GM18520 (cell line): ENCODE results near the gene KCNMB3.
"Not testable (repeated sequence)": the region's sequence is repeated elsewhere in the genome, so short reads cannot be mapped to it uniquely, and the experiment has no call there.

ENCODE experiments used
- ATAC-seq: cut with Tn5 transposase; IDR thresholded peaks from one replicate; pipeline ENCODE4 v1.9.1; 2021; ENCODE audit not compliant: unreplicated experiment

KCNMB3 gene

GRCh38 chr3:179250803-179251476 lies at the start of gene KCNMB3:
TSS of gene KCNMB3 (minus strand) at chr3:179251114. CDS start at chr3:179250990, 124 bp downstream.
- ATAC-seq: no peak

DNA sequence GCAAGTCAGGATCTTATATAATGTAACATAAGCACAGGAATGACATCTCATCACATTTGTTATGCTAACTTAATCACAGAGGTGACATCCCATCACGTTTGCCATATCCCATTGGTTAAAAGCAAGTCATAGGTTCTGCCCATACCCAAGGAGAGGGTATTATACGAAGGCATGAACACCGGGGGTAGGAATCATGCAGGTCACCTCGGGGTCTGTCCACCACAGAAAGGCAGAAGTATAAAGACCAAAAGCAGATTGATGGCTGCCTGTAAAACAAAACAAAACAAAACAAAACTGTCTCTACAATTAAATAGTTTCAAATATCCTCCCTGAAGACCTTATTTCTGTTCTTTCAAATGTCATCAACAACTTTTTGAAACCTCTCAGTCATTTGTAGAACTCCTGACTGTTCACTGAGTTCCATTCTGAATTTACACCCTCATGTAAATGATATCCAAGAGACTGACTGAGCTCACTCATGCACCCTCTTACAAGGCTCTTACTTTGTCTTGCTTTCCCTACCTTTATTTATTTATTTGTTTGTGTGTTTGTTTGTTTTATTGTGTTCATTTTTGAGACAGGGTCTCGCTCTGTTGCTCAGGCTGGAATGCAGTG lies 49.2 kb upstream of the KCNMB3 start:
- no peak for ATAC-seq

DNA sequence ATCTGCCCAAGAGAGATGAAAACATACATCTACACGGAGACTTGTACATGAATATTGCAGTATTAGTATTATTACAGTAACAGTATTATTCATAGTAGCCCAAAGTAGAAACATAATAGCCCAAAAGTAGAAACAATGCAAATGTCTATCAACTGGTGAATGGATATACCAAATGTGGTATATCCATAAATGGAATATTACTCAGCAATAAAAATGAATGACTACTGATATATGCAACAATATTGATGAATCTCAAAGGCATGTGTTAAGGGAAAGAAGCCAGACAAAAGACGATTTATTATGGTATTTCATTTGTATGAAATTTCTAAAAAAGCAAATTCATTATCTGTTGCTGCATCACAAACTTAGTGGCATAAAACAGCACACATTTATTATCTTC lies 48.4 kb upstream of the KCNMB3 start:
- no peak for ATAC-seq

DNA sequence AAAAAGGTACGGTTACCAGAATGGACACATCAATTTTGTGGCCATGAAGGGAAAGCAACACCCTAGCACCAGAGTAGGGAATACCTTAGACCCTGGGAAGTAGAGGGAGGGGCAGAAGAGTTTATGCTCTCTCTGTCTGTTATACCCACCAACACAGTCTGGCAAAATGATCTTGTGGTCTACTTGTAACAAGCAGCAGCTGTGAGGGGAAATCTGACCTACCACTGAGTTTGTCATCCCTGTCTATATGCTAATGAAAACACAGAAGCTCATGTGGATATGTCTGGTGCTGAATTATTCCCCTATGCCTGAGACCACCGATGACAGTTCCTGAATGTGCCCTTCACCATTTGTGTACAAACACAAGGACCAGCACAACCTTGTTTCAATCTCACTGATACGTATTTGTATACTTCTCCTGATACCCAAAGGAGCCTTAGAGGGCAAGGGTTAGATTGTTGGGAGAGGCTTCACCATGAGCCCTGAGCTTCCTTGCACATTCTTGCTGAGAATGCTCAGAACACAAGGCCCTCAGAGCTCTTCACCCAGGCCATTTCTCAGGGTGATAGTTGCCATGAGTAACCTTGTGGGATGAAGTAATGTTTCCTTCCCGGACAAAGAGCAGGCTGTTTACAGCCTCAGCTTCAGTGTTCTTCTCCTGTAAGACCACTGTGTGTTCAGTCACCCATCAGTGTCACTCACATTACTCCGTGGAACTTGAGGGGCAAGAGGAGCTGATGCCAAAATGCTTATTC lies 47.2 kb upstream of the KCNMB3 start:
- peak; percentile 38 for ATAC-seq

DNA sequence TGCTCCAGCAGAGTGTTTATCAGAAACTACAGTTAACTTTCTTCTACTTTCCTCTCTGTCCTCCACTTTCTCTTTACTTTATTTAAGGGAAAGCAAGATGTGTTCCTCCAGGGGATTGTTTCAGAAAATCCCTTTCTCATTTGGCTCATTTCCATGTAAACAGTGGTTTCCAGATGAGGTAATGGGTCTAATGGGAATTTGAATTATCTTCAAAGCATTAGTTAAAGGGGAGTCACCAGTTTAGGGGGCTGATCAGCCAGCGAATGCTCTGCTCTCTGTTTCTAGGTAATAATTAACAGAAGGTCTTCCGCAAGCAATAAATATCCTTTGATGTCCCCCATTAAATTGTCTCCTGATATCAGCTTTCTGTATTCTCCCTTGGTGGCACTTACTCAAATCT lies 41.5 kb upstream of the KCNMB3 start:
- ATAC-seq: no peak

DNA sequence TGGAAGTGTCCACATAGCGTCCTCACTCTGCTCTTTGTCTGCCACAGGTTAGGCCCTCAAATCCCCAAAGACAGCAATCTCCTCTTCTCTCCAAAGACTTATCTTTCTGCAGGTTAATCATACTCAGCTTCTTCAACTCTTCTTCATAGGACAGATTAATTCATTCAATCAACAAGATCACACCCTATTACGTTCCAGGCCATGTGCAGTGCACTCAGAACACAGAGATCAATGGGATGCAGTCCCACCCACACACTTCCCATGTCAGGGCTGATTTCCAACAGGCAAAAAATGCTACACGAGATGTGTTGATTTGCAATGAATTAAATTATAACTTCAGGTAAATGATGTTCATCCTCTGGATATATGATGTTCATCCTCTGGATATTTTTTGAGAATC lies 38.4 kb upstream of the KCNMB3 start:
- ATAC-seq: no peak

GRCh38 chr3:179288845-179289244 lies 37.9 kb upstream of the KCNMB3 start:
- ATAC-seq: no peak

- ATAC-seq: no peak
Observed at GRCh38 chr3:179286331-179286730, 35.4 kb upstream of the KCNMB3 start.

DNA sequence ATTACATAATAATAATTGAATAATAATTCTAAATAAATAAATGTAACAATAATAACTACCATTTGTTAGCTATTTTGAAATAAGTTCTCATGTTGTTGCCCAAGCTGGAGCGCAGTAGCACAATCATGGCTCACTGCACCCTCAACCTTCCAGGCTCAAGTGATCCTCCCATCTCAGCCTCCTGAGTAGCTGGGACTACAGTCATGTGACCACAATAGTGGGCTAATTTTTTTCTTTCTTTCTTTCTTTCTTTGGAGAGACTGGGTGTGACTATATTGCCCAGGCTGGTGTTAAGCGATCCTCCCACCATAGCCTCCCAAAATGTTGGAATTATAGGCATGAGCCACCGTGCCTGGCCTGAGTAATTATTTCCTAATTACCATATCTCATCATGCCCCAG lies 30.9 kb upstream of the KCNMB3 start:
- no peak for ATAC-seq

DNA sequence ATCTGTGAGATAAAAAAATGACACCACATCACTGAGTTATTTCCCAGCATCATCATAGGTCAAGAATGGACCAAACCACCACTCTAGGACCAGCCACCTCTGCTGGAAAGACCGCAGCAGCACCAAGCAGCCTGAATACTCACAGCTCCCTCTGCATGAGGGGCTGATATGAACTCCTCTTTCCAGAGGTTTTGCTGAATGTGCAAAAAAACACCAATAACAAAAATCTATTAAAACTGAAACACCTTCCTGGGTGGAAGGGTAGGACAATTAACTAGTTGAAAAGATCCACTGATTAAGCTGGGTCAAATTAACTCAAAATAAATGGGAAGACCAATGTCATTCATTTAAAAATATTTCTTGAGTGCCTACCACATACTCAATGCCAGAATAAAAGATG lies 28.9 kb upstream of the KCNMB3 start:
- ATAC-seq: no peak

GRCh38 chr3:179278932-179279693 lies 28.2 kb upstream of the KCNMB3 start:
- ATAC-seq: no peak

DNA sequence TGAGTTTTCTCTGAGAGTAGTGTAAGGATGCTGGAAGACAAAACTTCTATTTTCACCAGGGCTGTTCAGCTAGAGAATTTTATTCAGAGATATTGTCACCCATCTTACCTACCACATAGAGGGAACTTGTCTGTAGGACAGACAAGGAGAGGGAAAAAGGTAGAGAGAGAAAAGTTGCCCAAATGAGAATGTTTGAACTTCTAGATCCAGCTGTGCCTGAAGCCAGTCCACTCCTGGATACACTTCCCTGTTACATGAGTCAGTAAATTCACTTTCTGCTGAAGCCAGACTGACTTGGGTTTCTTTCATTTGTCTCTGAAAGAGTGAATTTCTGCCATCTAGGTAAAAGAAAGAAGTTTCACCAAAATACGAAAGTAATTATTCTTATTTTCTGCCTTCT lies 27.2 kb upstream of the KCNMB3 start:
- ATAC-seq: no peak

- no peak for ATAC-seq
Observed at GRCh38 chr3:179276743-179277142, 25.8 kb upstream of the KCNMB3 start.

DNA sequence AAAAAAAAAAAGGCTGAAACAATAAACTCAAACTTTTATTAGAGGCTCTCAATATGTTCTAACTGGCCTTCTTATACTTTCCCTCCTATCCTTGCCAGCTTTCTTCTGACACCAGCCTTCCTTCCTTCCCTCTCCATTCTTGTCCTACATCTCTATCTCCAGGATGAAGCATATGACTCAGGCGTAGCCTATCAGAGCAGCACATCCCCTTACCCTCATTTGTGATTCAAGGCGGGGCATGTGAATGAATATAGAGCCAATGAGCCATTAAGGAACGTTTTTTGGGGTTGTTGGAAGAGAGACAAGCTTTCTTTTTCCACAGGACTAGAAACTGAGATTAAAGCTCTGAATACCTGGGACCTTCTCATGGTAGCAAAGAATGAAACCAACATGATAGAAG lies 25.1 kb upstream of the KCNMB3 start:
- ATAC-seq: no peak

GRCh38 chr3:179274434-179274833 lies 23.5 kb upstream of the KCNMB3 start:
- ATAC-seq: not testable (repeated sequence)

DNA sequence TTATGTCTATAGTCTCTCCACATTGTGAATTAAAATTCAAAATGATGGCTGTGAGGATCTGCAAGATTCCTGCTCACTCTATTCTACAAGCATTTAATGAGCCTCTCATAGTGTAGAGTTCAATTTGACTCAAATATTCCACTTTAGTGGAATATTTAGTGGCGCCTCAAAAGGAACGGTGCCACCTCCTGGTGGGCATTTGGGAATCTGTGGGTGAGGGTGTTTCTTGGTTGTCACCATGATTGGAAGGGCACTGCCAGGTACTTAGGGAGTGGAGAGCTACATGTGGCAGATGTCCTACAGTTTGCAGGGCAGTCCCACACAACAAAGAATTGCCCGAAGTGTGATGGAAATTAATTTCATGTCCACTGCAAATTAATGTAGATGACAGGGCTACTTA lies 21.5 kb upstream of the KCNMB3 start:
- no peak for ATAC-seq

GRCh38 chr3:179269152-179269707 lies 18.3 kb upstream of the KCNMB3 start:
- no peak for ATAC-seq

DNA sequence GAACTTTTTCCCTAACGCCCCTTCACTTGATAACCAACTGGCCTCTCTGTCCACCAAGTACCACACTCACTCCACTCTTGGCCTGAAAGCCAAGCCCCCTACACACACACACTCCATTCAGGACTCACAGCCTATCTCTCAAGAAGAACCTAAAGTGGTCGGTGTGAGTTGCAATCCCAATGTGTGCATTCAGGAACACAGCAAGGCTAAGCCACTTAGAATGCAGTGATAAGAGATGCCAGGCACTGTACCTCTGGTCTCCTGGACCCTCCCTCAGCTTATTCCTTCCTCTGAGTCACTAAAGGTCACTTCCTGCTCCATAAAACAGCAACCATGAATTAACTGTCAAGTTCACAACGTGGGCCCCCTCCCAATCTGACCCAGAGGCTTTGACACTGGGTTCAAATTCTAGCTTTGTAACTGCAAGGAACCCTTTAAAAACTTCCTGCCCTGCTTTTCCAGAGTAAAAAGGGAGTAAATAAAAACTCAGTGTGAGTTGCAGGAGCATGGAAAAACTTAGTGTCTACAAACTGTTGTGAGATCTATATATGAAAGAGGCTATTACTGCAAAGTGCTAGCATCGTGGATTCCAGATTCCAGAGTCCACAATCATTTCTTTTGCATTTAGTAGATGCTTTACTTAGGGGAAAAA lies 17.6 kb upstream of the KCNMB3 start:
- ATAC-seq: no peak

DNA sequence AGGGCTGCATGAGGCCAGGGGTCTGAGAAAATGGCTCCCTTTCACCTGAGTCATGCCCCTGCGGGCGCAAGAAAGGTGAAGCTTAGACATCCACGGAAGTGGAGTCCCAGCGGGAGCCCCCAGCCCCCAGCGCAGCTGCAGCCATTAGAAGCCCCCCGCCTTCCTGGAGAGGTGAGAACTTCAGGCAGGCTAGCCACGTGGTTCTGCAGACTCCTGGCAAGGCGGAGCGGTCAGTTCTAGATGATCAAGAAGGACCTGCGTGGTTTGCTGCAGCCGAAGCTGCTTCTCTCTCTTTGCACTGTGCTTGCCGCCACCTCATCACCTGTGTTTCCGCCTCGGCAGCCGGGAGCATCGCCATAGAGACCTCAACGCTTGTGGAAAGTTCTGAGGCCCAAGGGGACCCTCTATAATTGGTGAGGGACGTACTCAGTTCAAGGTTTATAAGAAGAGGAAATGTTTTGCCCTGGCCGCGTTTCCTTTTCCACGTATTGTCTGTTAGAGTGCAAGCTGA lies 15.8 kb upstream of the KCNMB3 start:
- no peak for ATAC-seq

GRCh38 chr3:179265875-179266274 lies 15.0 kb upstream of the KCNMB3 start:
- ATAC-seq: peak; percentile 41
